IPS-20b (cell line): Measurements from ENCODE around the gene BACH1.

Source experiments
- H3K27ac ChIP-seq: one replicate; pipeline ENCODE4 v1.5.1; 2013; ENCODE audit warnings: low read length
- H3K27me3 ChIP-seq: 2 replicates; pipeline ENCODE4 v1.6.1; 2013; ENCODE audit warnings: mild to moderate bottlenecking, low read length, inconsistent platforms; ENCODE audit not compliant: insufficient read depth
- H3K36me3 ChIP-seq: 2 replicates; pipeline ENCODE4 v1.6.1; 2013; ENCODE audit warnings: low read depth, mild to moderate bottlenecking, inconsistent platforms, low read length, moderate library complexity; ENCODE audit not compliant: insufficient read depth
- H3K4me1 ChIP-seq: 2 replicates; pipeline ENCODE4 v1.6.1; 2013; ENCODE audit warnings: mild to moderate bottlenecking, control low read depth, inconsistent platforms, low read length, moderate library complexity; ENCODE audit not compliant: insufficient read depth
- H3K4me3 ChIP-seq: 2 replicates; pipeline ENCODE4 v1.5.1; 2013; ENCODE audit warnings: mild to moderate bottlenecking, low read length, inconsistent platforms
- H3K9ac ChIP-seq: 2 replicates; pipeline ENCODE4 v1.6.1; 2013; ENCODE audit warnings: low read depth, mild to moderate bottlenecking, inconsistent platforms, low read length, moderate library complexity
- H3K9me3 ChIP-seq: 2 replicates; pipeline ENCODE4 v1.6.1; 2013; ENCODE audit warnings: mild to moderate bottlenecking, low read depth, low read length, inconsistent platforms; ENCODE audit not compliant: insufficient read depth

BACH1 gene

GRCh38 chr21:29296446-29296845, 2.3 kb upstream of the BACH1 start:
- Histone ChIP-seq H3K9me3 (peaks cover 3% of the 10 kb centered on the region; the same call in 1 of the 2 replicates), H3K9ac (no peak overlapping the region), H3K4me1 (peaks cover 10% of the 10 kb centered on the region; the same call in 1 of the 2 replicates), H3K27me3 (peaks cover 13% of the 10 kb centered on the region), H3K36me3 (no peaks in the 10 kb centered on the region), H3K4me3 (no peak overlapping the region), H3K27ac (no peak overlapping the region)

DNA sequence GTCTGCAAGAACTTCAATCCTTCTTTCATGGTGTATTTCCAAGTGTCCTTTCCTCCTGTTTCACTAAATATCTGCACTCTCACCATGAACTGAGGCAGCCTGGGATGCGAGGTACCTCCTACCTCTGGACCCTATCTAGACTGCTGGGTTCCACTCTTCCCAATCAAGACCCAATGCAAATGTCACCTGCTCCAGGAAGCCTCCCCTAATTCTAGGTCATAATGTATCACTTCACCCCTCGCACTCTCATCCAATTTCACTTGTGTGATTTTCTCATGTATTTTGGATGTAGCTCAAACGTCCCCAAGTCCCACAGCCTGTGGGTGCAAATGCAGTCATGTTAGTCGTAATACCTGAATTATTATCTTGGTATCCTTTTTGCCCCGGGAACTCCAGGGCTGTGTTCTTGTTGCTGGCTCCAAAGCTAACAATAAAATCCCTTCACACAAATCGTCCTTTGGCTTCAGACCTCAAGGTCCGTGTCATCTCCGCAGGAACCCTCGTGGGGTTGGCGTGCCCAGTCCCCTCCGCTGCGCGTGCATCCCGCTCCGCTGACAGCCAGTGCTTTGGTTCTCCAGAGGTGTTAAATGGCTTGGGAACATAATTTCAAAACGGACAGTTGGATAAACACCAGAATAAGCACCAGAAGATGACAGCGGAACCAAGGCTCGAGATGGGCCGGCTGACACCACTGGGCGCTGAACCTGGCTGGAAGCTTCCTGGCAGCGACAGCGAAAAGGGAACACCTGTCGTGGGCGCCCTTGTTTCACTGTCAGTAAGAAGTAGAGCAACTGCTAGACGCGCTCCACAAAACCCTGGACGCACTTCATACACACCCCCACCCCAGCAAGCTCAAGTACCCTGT, 1.0 kb upstream of the BACH1 start:
- no peaks in the 10 kb centered on the region for H3K9me3 ChIP-seq
- peaks cover 13% of the 10 kb centered on the region for H3K27me3 ChIP-seq
- H3K27ac ChIP-seq = no peak overlapping the region
- no peaks in the 10 kb centered on the region for H3K36me3 ChIP-seq
- peaks cover 22% of the 10 kb centered on the region for H3K4me1 ChIP-seq
- peak overlapping the region; percentile 70 for H3K4me3 ChIP-seq
- peak overlapping the region; percentile 47; the same call in 1 of the 2 replicates for H3K9ac ChIP-seq

DNA sequence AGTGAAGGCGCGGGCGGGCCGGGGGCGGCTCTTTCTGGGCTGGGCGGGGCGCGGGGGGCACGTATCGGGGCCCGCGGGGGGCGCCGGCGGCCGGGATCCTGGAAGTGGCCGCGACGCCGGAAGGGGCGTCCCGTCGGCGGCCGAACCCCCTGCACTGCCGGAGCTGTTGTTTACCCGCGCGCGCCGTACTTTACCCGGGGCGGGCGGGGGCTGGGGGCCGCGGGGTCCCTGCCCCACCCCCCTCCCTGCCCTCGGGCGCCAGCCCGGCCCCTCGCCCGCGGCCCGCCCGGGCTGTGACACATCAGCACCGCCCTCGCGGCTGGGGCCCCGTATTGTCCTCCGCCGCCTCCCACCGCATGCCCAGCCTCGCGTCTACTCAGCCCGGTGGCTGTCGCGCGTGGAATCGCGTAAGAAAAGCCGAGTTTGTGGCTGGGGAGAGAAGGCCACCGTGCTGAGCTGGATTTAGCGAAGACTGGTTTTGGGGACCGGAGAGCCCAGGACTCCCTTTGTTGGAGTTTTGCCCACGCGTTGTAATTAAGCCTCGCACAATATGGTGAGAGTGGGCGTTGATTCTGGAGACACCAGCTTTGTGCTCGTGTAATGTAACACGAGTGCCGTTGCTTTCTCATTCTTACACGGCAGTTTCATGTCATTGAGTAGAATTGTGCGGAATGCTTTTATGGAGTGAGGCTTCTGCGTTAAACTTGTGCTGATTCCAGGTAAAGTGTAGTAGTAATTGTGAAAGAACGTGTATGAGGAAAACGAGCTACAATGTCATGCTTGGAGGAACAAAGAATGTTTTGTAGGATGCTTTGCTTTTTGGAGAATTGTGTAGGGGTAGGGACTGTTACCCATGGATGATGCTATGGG, 559 bp downstream of the BACH1 start:
- peak overlapping the region; percentile 77 for H3K4me3 ChIP-seq
- no peaks in the 10 kb centered on the region for H3K36me3 ChIP-seq
- H3K9ac ChIP-seq = peak overlapping the region; percentile 80
- H3K27ac ChIP-seq = peak overlapping the region; percentile 41
- H3K27me3 ChIP-seq = peaks cover 13% of the 10 kb centered on the region
- no peaks in the 10 kb centered on the region for H3K9me3 ChIP-seq
- H3K4me1 ChIP-seq = peaks cover 26% of the 10 kb centered on the region

DNA sequence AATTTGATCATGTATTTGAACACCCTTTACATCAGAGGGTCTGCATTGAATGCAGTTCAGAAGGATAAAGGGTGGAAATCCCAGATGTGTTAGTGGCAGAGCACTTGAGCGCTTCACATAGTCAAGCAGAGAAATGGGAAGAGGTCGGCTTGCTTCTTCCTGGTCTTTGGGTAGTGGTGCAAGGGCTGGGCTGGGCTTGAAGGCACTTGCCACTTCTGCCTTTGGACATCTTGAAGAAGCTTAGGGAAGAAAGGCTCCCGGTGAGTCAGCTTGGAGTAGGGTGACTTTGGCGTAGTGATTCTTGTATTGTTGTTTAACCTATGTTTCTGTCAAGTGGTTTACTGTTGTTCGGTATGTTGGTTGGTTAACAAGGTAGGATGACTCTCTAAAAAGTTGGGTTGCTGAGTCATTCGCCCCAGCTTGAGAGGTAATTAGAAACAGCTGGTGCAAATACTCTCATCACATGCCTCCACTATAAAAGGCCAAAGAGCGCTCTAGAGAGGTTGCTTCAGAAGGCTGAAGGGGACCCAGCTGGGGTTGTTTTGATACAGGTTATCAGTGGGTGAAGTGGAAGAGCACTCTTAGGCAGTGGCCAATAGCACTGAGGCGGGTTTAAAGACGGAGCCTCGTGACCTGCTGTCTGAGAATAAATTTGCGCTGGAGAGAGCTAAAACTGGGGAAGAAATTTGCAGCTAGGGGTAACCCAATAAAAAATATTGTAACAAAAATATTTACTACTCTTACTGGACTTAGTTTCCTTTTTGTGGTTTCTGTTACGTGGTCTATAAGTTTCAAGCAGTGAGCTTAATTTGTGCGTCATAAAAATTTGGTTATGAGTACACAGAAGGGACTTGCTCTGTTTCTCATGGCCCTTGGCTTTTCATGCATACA, 1.4 kb downstream of the BACH1 start:
- Histone ChIP-seq H3K4me1 (peaks cover 26% of the 10 kb centered on the region), H3K4me3 (peak overlapping the region; percentile 77), H3K36me3 (no peaks in the 10 kb centered on the region), H3K9me3 (no peaks in the 10 kb centered on the region), H3K9ac (peak overlapping the region; percentile 80), H3K27ac (peak overlapping the region; percentile 41), H3K27me3 (peaks cover 13% of the 10 kb centered on the region)

DNA sequence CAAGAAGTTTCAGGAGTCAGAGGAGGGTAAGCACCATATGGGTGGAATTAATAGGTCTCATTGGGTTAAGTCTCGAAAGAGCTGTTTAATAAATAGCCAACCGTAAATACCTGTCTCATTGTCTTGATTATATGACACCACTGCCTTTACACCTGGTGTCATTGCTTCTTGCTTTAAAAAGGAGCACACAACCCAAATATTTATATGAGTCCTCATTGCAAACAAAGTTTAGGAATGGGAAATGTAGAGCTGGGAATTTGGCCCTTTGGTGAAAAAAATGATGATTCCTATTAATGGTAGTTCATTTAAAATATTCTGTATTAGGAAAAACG, 2.1 kb downstream of the BACH1 start:
- no peak overlapping the region for H3K27ac ChIP-seq
- H3K4me3 ChIP-seq = peak overlapping the region; percentile 77
- H3K4me1 ChIP-seq = peaks cover 26% of the 10 kb centered on the region

DNA sequence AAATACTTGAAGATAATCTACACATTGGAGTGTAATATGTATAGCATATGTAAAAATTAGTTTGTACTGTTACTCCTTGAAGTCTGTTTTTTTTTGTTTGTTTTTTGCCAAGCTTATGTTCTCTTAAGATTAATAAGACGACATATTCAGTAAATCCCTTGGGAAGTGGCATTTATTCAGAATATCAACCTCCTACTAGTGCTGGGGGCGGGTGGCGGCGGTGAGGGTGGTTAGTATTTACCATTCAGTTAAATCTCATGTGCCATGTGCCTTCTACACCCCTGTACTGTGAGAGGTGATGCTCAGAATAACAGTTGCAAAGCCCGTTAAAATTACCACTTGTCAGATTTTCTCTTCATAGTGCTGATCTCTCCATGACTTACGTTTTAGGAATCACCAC, 3.0 kb downstream of the BACH1 start:
- H3K27ac ChIP-seq = no peak overlapping the region
- no peaks in the 10 kb centered on the region for H3K36me3 ChIP-seq
- no peak overlapping the region for H3K9ac ChIP-seq
- no peak overlapping the region for H3K4me3 ChIP-seq
- no peaks in the 10 kb centered on the region for H3K9me3 ChIP-seq
- peaks cover 32% of the 10 kb centered on the region for H3K4me1 ChIP-seq
- peaks cover 13% of the 10 kb centered on the region for H3K27me3 ChIP-seq

More for the DNA sequence above, 2.1 kb downstream of the BACH1 start:
- H3K36me3 ChIP-seq = no peaks in the 10 kb centered on the region
- no peaks in the 10 kb centered on the region for H3K9me3 ChIP-seq
- peaks cover 13% of the 10 kb centered on the region for H3K27me3 ChIP-seq
- peak overlapping the region; percentile 80 for H3K9ac ChIP-seq

DNA sequence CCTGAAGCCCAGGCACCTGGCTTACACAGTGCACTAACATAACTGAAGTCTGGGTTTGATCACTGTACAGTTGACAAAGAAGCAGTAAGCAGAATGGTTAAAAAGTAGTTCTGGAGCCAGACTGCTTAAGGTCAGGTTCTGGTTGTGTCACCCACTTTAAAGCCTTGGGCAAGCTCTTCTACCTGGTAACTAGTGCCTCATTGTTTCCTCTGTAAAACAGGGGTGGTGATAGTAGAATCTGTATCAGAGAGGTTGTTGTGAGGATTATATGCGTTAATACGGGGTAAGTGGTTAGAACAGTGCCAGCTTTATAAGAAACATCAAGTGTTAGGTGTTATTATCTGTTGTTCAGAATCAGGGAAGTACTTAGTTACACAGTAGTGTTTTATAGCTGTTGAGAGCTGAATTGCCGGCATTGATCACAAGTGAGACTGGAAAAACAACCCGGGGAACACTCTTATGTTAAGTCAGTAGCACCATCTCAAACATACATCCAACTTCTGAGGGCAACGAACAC, 3.7 kb downstream of the BACH1 start:
- peaks cover 9% of the 10 kb centered on the region for H3K27me3 ChIP-seq
- no peak overlapping the region for H3K27ac ChIP-seq
- peaks cover 39% of the 10 kb centered on the region for H3K4me1 ChIP-seq
- H3K9me3 ChIP-seq = no peaks in the 10 kb centered on the region
- no peak overlapping the region for H3K4me3 ChIP-seq
- no peaks in the 10 kb centered on the region for H3K36me3 ChIP-seq
- H3K9ac ChIP-seq = no peak overlapping the region

GRCh38 chr21:29303288-29303687, 4.6 kb downstream of the BACH1 start:
- H3K4me3 ChIP-seq = no peak overlapping the region

GRCh38 chr21:29304597-29304996, 5.9 kb downstream of the BACH1 start:
- Histone ChIP-seq H3K9me3 (no peaks in the 10 kb centered on the region), H3K36me3 (no peaks in the 10 kb centered on the region), H3K27ac (no peak overlapping the region), H3K4me3 (no peak overlapping the region), H3K27me3 (no peaks in the 10 kb centered on the region), H3K9ac (no peak overlapping the region), H3K4me1 (peaks cover 46% of the 10 kb centered on the region)

More at GRCh38 chr21:29303288-29303687, 4.6 kb downstream of the BACH1 start:
- peaks cover under 1% of the 10 kb centered on the region; the same call in 1 of the 2 replicates for H3K27me3 ChIP-seq
- H3K9ac ChIP-seq = no peak overlapping the region
- no peaks in the 10 kb centered on the region for H3K36me3 ChIP-seq
- no peak overlapping the region for H3K27ac ChIP-seq
- no peaks in the 10 kb centered on the region for H3K9me3 ChIP-seq
- peaks cover 46% of the 10 kb centered on the region for H3K4me1 ChIP-seq

GRCh38 chr21:29305068-29305467, 6.3 kb downstream of the BACH1 start:
- H3K27ac ChIP-seq = no peak overlapping the region
- H3K9me3 ChIP-seq = no peaks in the 10 kb centered on the region
- H3K27me3 ChIP-seq = no peaks in the 10 kb centered on the region
- no peaks in the 10 kb centered on the region for H3K36me3 ChIP-seq
- H3K9ac ChIP-seq = no peak overlapping the region
- no peak overlapping the region for H3K4me3 ChIP-seq
- peaks cover 46% of the 10 kb centered on the region for H3K4me1 ChIP-seq

GRCh38 chr21:29305561-29305960, 6.8 kb downstream of the BACH1 start:
- H3K9me3 ChIP-seq = no peaks in the 10 kb centered on the region
- no peak overlapping the region for H3K27ac ChIP-seq
- no peaks in the 10 kb centered on the region for H3K36me3 ChIP-seq
- H3K9ac ChIP-seq = no peak overlapping the region
- H3K4me3 ChIP-seq = no peak overlapping the region
- no peaks in the 10 kb centered on the region for H3K27me3 ChIP-seq
- peaks cover 44% of the 10 kb centered on the region for H3K4me1 ChIP-seq
